NT2/D1 (cell line): ENCODE results near the gene IL17A.

Experiments
- SUZ12 ChIP-seq: IDR thresholded peaks from 2 replicates; pipeline ENCODE4 v1.6.1; 2011; ENCODE audit not compliant: insufficient read length, insufficient read depth; ENCODE audit errors: extremely low read depth
- YY1 ChIP-seq: IDR thresholded peaks from 2 replicates; pipeline ENCODE4 v1.6.1; 2011; ENCODE audit not compliant: insufficient read length, insufficient read depth

GRCh38 chr6:52152070-52152423, 34.1 kb upstream of the IL17A start:
- no peak for TF ChIP-seq YY1
- no peak for TF ChIP-seq SUZ12
